OCI-M2 (cell line): Measurements from ENCODE around the gene PRAMEF2.
"Not testable (repeated sequence)": the region's sequence is repeated elsewhere in the genome, so short reads cannot be mapped to it uniquely, and the experiment has no call there.

Experiments used
- DNase-seq: peaks from one replicate; lab custom pipeline; 2025; ENCODE audit not compliant: unreplicated experiment; lab: John Stamatoyannopoulos, UW

PRAMEF2 gene, protein sequence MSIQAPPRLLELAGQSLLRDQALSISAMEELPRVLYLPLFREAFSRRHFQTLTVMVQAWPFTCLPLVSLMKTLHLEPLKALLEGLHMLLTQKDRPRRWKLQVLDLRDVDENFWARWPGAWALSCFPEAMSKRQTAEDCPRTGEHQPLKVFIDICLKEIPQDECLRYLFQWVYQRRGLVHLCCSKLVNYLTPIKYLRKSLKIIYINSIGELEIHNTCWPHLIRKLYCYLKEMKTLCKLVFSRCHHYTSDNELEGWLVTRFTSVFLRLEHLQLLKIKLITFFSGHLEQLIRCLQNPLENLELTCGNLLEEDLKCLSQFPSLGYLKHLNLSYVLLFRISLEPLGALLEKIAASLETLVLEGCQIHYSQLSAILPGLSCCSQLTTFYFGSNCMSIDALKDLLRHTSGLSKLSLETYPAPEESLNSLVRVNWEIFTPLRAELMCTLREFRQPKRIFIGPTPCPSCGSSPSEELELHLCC

GRCh38 chr1:12856786-12857185, at the start of gene PRAMEF2:
Gene PRAMEF2 (plus strand): TSS chr1:12857086. CDS start chr1:12859010, 1,924 bp downstream.
- DNase-seq, result not testable (repeated sequence)

GRCh38 chr1:12809933-12810332, 47.0 kb upstream of the PRAMEF2 start:
- DNase-seq, result no peak

DNA sequence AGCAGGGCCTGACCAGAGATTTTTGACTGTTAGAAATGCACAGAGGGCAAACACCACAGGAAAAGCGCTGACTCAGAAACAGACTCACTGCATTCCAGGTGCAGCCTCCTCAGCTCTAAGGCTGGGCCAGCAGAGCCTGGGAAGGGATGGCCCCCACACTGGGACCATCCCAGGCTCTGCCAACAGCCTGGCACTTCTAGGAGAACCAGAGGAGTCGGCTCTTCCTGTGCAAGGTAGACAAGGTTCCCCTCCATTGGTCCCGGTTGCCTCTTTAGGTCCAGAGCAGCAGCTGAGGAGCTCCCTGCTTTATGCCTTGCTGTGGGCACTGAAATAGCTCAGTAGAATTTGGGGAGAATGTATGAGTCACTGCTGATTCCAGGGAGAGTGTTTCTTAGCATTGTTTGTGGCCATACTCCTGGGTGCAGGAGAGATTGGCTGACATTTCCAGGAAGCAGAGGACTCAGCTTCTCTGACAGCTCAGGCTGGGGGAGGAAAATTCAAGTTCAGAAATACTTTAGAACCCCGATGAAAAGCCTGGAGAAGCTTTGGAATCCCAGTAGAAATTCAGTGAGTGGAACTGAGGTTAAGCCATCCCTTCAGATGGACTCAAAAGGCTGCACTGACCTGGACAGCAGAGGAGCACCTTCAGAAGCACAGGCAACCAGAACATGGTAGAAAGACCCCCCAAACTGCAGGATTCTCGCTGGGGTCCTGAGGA, 46.0 kb upstream of the PRAMEF2 start:
- no peak for DNase-seq

GRCh38 chr1:12811409-12811784, 45.5 kb upstream of the PRAMEF2 start:
- no peak for DNase-seq

- not testable (repeated sequence) for DNase-seq
Observed at GRCh38 chr1:12819061-12819460, 37.8 kb upstream of the PRAMEF2 start.

- not testable (repeated sequence) for DNase-seq
Observed at GRCh38 chr1:12831310-12831709, 25.6 kb upstream of the PRAMEF2 start, which contains the start of gene PRAMEF11. Gene PRAMEF11 (minus strand): TSS chr1:12831410. CDS start chr1:12828789, 2,621 bp downstream.

DNA sequence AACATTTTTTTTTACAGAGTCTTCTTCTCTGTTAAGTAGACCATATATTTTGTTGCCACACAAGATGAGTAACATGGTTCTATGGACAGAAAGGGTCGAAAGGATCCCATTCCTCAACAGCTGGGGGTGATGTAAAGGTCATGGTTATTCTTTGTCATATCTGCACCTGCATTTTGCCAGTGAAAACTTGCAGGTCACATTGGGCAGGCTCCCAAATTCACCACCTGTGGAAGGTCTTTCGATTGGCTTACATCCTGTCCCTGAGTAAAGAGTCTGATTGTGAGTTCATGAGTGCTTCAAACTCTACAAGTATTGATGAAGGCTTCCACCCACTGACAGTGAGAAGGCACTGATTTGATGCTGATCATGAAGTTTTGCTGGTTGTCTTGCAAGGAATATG, 23.6 kb upstream of the PRAMEF2 start:
- DNase-seq, result not testable (repeated sequence)

DNA sequence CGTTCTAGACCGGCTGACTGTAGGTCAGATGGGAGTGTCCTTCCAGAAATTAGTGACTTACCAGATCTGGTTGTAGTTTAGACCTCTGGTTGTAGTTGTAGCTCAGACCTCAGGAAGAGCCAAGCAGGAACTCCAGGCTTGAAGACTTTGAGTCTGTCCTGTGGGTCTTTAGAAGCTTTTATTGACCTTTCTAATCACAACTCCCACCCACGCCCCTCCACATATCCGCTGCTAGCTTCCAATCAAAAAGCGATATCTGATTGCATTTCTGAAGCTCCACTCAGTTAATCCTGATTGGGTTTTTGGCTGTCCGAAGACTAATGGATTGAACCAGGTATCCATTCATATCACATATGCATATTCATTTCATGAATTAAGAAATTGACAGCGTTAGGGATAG, 8.3 kb upstream of the PRAMEF2 start, which contains the start of gene HNRNPCL1:
Gene HNRNPCL1, minus strand, starts transcription at position 101 of the 400 bp plus-strand sequence. CDS start 431 bp downstream, outside the sequence.
- not testable (repeated sequence) for DNase-seq

GRCh38 chr1:12851779-12852178, 5.1 kb upstream of the PRAMEF2 start:
- no peak for DNase-seq

DNA sequence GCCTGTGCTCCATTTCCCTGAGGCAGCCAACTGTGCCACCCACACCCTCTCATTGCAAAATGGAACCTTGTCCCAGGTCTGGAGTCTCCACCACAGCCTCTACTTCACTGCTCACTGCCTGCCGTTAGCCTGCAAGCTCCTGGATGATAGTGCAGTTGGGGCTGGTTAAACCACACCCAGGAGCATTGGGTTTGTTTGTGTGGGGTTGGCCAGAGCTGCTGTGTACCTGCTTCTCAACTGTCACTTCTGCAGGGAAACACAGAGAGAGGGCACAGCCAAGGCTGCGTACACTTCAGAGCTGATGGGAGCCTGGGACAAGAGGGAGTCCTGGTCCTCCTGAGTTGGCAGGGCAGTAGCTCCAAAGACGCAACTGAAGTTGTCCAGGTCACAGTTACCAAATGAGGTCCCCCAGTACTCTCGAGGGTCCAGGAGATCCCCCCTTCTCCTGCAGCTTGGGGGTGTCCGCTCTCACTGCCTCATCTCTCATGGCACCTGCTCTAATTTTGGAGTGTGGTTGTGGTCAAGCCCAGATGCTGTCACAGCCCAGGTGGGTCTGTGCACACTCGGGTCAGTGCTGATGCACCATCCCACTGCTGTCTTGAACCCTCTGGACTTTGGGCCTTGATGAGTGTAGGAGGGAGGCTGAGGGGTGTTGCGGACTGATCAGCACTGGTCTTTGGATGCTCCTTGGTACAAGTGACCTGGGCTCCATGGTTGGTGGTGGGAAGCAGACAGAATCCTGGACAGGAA, 6.4 kb downstream of the PRAMEF2 start:
- DNase-seq, result not testable (repeated sequence)

- not testable (repeated sequence) for DNase-seq
Observed at GRCh38 chr1:12878453-12878852, 21.6 kb downstream of the PRAMEF2 start.

DNA sequence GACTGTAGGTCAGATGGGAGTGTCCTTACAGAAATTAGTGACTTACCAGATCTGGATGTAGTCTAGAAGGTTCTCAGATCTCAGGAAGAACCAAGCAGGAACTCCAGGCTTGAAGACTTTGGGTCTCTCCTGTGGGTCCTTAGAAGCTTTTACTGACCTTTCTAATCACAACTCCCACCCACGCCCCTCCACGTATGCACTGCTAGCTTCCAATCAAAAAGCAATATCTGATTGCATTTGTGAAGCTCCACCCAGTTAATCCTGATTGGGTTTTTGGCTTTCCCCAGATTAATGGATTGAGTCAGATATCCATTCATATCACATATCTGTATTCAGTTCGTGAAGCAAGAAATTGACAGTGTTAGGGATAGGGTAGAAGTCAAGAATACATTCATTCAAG, 29.2 kb downstream of the PRAMEF2 start, which contains the start of gene PRAMEF4:
Gene PRAMEF4, minus strand, starts transcription at position 101 of the 400 bp plus-strand sequence. CDS start 2,807 bp downstream, outside the sequence.
- DNase-seq, result not testable (repeated sequence)

- not testable (repeated sequence) for DNase-seq
Observed at GRCh38 chr1:12898170-12898569, 41.3 kb downstream of the PRAMEF2 start, which contains the start of gene PRAMEF10. Gene PRAMEF10 (minus strand): TSS chr1:12898270. CDS start chr1:12895847, 2,423 bp downstream.

- not testable (repeated sequence) for DNase-seq
Observed at GRCh38 chr1:12899186-12899585, 42.3 kb downstream of the PRAMEF2 start.

- DNase-seq, result not testable (repeated sequence)
Observed at GRCh38 chr1:12903793-12904572, 47.1 kb downstream of the PRAMEF2 start.
